Activated CD4-positive, alpha-beta T cell treated with anti-CD3 and anti-CD28 coated beads, Interleukin-2, amount 10 ng/mL, durations not matched to agents 24 days and 14 days (primary cell): ENCODE results near the gene CYP4A22. TPM values are rescaled to one million over a fixed set of nuclear protein-coding genes. Genes with fewer than 3 reads are reported as not detected.
"Not testable (repeated sequence)": the region's sequence is repeated elsewhere in the genome, so short reads cannot be mapped to it uniquely, and the experiment has no call there.

Source experiments
- DNase-seq: peaks from one replicate; pipeline ENCODE4 v3.0.0; 2022
- H3K27ac Mint-ChIP-seq: one replicate; pipeline ENCODE4 v1.8.0; 2022; ENCODE audit warnings: mild to moderate bottlenecking, mixed read lengths
- H3K27me3 Mint-ChIP-seq: one replicate; pipeline ENCODE4 v1.8.0; 2022; ENCODE audit warnings: mixed read lengths
- H3K36me3 Mint-ChIP-seq: one replicate; pipeline ENCODE4 v1.8.0; 2022; ENCODE audit warnings: low read depth, mild to moderate bottlenecking, mixed read lengths
- H3K4me1 Mint-ChIP-seq: one replicate; pipeline ENCODE4 v1.8.0; 2021; ENCODE audit warnings: mixed read lengths
- H3K4me3 Mint-ChIP-seq: one replicate; pipeline ENCODE4 v1.8.0; 2022; ENCODE audit warnings: mild to moderate bottlenecking, moderate library complexity, mixed read lengths
- H3K9me3 Mint-ChIP-seq: one replicate; pipeline ENCODE4 v1.8.0; 2021; ENCODE audit warnings: mixed read lengths
- intact Hi-C: fragments of 100-400 bp; cut with micrococcal nuclease; formaldehyde crosslinking; loops from one replicate; pipeline ENCODE4 v1.15.1; 2023
- total RNA-seq: library from RNA; stranded (reverse); gene quantifications from 2 replicates; pipeline ENCODE4 v1.2.3, GENCODE V29; 2022

Gene CYP4A22
- total RNA-seq, 1 donor from 2014 or later, result not detected

- H3K27ac Mint-ChIP-seq, result no peak overlapping the region
- no peak for DNase-seq
- intact Hi-C loops, result no loop called here
- H3K9me3 Mint-ChIP-seq, result no peaks in the 10 kb centered on the region
- H3K36me3 Mint-ChIP-seq, result no peaks in the 10 kb centered on the region
- H3K4me3 Mint-ChIP-seq, result no peak overlapping the region
- H3K27me3 Mint-ChIP-seq, result peaks cover 17% of the 10 kb centered on the region
- peaks cover 3% of the 10 kb centered on the region for H3K4me1 Mint-ChIP-seq
Observed at GRCh38 chr1:47194311-47194710, 57.1 kb downstream of the CYP4A22 start.

GRCh38 chr1:47195981-47196380 is 58.7 kb downstream of the CYP4A22 start:
- H3K4me1 Mint-ChIP-seq, H3K9me3 Mint-ChIP-seq, H3K4me3 Mint-ChIP-seq, H3K36me3 Mint-ChIP-seq, DNase-seq, intact Hi-C loops, H3K27ac Mint-ChIP-seq: not testable (repeated sequence)
- H3K27me3 Mint-ChIP-seq, result peaks cover 26% of the 10 kb centered on the region

- Mint-ChIP-seq H3K4me1 (peaks cover 3% of the 10 kb centered on the region), H3K4me3 (no peak overlapping the region), H3K27me3 (peaks cover 30% of the 10 kb centered on the region), H3K36me3 (no peaks in the 10 kb centered on the region), H3K27ac (no peak overlapping the region), H3K9me3 (no peaks in the 10 kb centered on the region)
- DNase-seq, result no peak
- intact Hi-C loops, result no loop called here
Observed at GRCh38 chr1:47196622-47197021, 59.4 kb downstream of the CYP4A22 start.

DNA sequence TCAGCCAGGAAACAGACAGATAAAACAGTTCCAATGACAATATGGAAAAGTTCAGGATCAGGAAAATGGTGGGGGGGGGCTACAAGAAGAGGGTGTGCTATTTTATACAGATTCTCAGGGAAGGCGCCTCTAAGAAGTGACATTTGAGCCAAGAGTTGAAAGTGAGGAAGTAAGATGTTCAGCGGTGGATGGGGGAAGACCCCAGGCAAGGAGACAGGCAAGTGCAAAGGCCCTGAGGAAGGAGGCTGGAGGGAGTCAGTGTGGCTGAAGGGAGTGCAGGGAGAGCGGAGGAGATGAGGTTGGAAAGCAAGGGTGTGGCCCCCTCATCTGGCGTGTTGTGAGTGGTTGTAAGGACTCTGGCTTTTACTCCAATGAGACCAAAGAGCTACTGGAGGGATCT is 61.0 kb downstream of the CYP4A22 start:
- no peak overlapping the region for H3K4me3 Mint-ChIP-seq
- no peaks in the 10 kb centered on the region for H3K4me1 Mint-ChIP-seq
- no peaks in the 10 kb centered on the region for H3K9me3 Mint-ChIP-seq
- H3K27ac Mint-ChIP-seq, result no peak overlapping the region
- peaks cover 29% of the 10 kb centered on the region for H3K27me3 Mint-ChIP-seq
- intact Hi-C loops, result no loop called here
- no peaks in the 10 kb centered on the region for H3K36me3 Mint-ChIP-seq
- no peak for DNase-seq

Other genes with a start within 250 kb of the CYP4A22 start
- gene CYP4A11, start 196.0 kb upstream of the CYP4A22 start, total RNA-seq, result not detected in 2 replicates
- gene CYP4X1, start 113.8 kb upstream of the CYP4A22 start, total RNA-seq, result not detected in 2 replicates
- gene CYP4Z1, start 70.2 kb upstream of the CYP4A22 start, total RNA-seq, result not detected in 2 replicates
- gene PDZK1IP1, start 52.6 kb downstream of the CYP4A22 start, total RNA-seq, result not detected in 2 replicates
- gene TAL1, start 94.8 kb downstream of the CYP4A22 start, total RNA-seq, result not detected in 2 replicates
- 25.1 and 28.0 TPM in 2 replicates for gene STIL, start 176.7 kb downstream of the CYP4A22 start, total RNA-seq
- gene CMPK1, start 196.3 kb downstream of the CYP4A22 start, total RNA-seq, result 104 and 107 TPM in 2 replicates